GM21381 (cell line): ENCODE results near the gene GSK3A.
"Not testable (repeated sequence)": the region's sequence is repeated elsewhere in the genome, so short reads cannot be mapped to it uniquely, and the experiment has no call there.

Experiments used
- ATAC-seq: cut with Tn5 transposase; IDR thresholded peaks from one replicate; pipeline ENCODE4 v1.9.1; 2021; ENCODE audit warnings: mild to moderate bottlenecking, moderate library complexity; ENCODE audit not compliant: unreplicated experiment

Gene GSK3A

DNA sequence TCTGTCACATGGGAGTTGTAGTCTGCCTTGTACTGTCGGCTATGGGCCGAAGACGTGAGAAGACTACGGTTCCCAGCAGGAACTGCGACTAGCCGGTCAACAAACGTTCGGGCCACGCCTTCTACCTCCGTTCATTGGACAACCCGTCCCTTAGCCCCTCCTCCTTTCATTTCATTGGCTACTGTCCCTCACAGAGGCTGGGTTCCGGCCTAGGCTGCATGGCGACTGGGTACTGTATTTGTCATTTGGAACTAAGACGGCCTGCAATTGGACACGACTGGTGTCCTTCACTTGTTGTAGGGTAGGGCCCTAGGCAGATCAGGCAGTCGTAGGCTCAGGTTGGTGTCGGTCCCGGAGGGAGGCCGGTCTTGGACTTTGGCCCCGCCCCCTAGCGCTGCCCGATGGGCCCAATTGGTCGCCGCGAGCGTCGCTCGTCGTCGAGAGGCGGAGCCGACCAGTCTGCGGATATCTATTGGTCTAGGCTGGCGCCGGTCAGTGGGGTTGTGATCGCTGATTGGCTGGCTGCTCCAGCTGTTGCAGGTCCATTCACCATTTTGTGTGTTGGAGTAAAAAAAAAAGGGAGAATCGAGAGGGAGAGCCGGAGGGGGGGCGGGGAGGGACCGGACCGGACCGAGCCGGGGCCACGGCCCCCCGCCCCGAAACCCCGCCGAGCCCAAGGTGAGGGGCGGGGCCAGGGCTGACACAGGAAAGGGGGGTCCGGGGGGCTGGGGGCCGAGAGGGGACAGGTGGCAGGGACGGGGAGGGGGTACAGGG is 26.5 kb upstream of the GSK3A start, which contains the start of gene CIC:
Gene CIC, plus strand, starts transcription at position 549 of the 774 bp plus-strand sequence. CDS start 2,532 bp downstream, outside the sequence.
- peak; percentile 74 for ATAC-seq

DNA sequence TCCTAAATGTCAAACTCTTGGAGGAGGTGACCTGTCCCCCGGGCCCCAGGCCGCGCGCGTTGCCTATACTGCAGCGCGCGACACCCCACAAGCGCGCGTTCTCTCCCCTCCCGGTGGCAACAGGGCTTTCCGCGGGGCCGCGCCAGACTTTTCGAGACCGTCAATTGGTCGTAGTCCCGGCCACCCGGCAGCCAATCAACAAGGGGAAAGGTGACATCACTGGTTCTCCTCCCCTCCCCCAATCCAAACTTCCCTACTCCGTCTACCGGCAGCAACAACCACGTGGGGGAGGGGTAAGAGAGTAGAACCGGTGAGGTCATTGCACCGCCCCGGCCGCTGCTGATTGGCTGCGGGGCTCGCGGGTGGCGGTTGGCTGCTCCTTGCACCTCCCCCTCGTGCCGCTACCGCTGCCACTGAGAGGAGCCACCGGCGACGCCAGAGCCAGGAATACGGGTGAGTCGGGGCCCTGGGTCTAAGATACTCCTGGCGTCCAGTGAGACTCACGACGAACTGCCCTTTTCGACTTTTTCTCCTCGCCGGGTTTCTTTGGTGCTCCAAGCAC is 25.8 kb upstream of the GSK3A start:
- ATAC-seq, result peak; percentile 56

DNA sequence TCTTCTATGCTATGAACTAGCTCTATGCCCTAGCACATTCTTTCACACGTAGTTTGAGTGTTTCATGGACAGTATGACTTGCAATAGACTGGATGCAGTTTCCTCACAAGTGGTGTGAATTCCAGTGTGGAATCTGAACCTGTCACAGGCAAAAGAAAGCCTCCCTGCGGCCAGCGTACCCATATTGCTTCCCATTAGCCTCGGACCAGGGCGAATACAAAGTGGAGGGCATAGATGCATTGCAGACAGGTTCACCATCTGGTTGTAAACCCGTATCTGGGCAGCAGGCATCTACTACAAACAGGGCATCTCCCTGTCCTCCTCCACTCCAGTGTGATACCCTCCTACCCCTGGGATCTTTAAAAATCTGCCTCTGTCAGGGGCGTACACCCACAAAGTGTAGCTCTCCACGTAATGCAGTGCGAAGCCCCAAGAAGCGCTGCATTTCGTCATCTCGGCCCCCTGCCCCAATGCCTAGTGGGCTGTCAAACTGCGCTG is 25.3 kb upstream of the GSK3A start:
- ATAC-seq, result no peak

DNA sequence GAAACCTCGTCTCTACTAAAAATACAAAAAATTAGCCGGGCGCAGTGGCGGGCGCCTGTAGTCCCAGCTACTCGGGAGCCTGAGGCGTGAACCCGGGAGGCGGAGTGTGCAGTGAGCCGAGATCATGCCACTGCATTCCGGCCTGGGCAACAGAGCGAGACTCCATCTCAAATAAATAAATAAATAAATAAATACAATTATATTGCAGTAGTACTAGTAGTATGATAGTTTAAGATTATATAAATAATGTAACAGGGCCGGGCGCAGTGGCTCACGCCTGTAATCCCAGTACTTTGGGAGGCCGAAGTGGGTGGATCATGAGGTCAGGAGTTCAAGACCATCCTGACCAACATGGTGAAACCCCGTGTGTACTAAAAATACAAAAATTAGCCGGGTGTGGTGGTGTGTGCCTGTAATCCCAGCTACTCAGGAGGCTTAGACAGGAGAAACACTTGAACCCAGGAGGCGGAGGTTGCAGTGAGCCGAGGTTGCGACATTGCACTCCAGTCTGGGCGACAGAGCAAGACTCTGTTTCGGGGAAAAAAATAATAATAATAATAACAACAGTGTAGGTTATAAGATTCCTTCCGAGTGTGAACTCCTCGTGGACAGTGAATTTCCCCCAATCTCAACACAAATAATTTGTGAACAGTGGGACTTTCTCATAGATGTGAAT is 24.7 kb upstream of the GSK3A start:
- not testable (repeated sequence) for ATAC-seq

DNA sequence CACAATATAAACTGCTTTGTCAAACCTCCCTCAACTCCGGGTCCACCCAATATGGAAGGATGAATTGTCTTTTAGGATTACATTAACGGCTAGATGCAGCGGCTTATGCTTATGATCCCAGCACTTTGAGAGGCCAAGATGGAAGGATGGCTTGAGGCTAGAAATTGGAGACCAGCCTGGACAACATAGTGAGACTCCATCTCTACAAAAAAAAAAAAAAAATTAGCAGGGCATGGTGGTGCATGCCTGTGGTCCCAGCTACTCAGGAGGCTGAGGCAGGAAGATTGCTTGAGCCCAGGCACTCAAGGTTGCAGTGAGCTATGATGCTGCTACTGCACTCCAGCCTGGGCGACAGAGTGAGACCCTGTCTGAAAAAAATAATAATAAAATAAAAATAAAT is 23.7 kb upstream of the GSK3A start:
- ATAC-seq, result not testable (repeated sequence)

DNA sequence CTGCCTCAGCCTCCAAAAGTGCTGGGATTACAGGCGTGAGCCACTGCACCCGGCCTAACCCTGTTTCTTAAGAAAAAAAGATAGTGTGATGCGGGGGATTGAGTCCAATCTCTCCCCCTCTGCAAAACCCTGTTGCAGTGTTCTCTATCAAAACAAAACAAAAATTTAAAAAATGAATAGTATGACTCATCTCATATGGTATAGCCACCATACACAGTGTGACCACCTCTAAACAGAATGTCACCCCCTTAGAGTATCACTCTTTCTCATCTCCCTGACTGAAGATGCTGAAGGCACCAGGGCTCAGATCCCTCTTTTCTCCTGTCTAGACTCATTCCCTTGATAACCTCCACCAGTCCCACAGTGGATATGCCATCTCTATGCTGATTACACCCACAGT is 19.4 kb upstream of the GSK3A start:
- ATAC-seq, result no peak

DNA sequence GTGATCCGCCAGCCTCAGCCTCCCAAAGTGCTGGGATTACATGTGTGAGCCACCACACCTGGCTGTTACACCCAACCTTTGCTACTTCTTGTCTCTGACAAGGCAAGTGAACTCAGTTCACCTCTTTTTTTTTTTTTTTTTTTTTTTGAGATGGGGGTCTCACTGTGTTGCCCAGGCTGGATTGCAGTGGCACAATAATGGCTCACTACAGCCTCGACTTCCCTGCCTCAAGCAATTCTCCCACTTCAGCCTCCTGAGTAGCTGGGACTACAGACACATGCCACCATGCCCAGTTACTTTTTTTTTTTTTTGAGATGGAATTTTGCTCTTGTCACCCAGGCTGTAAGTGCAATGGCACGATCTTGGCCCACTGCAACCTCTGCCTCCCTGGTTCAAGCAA is 15.4 kb upstream of the GSK3A start:
- not testable (repeated sequence) for ATAC-seq

DNA sequence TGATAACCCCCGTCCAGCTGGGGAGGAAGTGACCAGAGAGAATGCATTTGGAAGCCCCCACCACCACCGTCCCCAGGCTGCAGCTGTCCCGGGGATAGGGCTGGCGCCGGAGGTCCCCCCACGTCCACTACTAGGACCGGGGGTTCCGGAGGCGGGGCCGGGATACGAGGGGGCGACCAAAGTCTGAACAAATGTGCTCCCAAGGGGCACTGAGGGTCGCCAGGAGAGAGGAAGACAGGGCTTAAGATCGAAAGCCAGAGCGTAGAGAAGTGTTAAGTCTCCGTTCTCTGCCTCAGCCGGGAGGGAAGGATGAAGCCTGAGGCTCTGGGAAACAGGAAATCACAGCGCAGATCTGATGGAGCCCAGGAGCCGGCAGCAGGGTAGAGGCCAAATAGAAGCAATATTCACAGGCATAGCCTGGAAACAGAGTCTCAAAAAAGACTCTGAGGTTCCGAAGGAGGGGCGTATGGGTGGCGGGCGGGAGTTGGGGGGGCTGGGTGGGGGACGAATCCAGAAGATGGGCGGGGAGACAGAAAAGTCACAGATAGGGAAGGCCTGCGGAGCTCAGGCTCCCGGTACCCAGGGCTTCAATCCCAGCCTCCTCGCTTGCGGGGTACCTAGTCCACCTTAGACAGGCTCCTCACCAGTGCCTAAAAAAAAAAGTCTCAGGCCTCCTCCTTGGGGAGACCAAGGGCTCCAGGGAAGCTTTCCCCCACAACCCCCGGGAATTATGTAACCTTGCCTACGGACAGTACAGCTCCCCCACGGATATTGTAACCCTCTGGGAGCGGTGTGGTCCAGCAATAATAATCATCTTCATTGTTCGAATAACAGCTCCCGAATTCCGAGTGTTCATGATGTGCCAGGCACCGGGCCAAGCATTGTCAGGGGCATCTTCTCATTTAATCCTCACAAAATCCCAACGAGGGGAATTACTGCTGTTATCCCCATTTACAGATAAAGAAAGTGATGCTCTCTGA is 13.7 kb upstream of the GSK3A start:
- no peak for ATAC-seq

DNA sequence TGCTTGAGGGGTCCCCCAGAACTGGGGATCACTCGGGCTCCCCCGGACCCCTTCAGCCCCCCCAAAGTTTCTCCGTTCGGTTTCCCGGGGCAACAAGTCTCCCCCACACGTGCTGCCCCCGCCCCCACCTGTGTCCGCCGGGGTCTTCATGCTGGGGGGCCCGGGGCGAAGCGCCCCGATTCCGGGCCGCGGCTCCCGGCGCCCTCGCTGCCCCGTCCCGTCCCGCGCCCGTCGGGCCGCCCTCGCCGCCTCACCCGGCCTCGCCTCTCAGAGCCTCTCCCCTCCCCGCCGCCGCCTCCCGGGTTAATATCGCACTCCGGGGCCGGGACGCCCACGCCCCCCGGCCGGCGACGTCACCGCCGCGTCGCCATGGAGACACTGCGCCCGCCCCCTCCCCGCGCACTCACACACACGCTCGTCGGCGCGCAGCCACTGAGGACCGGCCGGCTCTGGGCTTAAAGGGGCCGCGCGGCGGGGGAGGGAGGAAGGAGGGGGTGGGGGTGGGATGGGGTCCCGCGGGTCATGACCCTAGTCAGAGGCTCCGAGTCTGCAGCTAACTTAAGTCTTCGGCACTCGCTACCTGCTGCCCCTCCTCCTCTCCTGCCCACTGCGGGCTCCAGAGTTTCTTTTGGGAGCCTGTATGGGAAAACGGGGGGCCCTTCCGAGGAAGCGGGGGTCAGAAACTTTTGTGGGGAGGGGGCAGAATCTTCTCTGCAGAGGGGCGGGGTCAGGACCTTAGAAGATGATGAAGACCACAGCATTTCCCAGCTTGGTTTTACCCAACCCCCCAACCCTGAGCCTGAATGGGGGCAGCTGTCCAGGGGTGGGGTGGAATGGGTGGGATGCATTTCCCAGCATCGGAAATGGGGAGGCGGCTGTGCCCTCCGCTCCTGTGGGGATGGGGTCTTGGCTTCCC is 12.7 kb upstream of the GSK3A start, which contains the start of gene ERF:
Gene ERF, minus strand, starts transcription at position 279 of the 916 bp plus-strand sequence. Its CDS starts 129 bp downstream, at position 150.
- ATAC-seq, result peak; percentile 74

DNA sequence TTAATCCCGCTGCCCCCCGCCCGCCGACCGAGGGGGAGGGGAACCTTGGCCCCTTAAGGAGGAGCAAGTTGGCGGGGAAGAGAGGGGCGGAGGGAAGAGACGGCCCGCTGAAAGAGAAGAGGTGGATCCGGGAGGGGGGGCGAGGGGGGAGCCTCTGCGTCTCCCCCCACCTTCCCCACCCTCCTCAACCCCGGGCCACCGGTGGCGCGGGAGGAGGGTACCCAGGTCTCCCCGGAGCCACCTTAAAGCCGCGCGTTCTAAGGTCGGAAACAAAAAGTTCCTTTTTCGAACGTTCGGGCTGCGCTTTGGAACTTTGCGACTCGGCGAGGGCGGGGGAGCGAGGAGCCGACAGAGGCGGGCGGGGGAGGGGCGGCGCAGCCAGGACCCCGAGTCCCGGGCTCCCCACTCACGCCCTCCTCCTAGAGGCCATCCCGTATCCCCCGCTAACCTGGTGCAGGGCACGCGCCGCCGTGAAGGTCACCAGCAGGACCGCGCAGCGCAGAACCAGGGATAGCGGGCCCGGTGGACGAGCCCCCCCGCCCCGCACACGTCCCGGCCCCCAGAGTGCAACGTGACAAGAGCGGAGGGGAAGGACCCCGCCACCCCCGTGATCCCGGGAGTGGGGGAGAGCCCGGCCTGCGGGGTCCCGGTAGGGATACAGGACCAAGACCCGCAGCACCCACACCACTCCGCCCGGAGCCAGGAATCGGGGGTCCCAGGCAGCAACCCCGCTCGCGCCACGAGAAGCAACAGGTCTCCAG is 11.9 kb upstream of the GSK3A start:
- no peak for ATAC-seq

DNA sequence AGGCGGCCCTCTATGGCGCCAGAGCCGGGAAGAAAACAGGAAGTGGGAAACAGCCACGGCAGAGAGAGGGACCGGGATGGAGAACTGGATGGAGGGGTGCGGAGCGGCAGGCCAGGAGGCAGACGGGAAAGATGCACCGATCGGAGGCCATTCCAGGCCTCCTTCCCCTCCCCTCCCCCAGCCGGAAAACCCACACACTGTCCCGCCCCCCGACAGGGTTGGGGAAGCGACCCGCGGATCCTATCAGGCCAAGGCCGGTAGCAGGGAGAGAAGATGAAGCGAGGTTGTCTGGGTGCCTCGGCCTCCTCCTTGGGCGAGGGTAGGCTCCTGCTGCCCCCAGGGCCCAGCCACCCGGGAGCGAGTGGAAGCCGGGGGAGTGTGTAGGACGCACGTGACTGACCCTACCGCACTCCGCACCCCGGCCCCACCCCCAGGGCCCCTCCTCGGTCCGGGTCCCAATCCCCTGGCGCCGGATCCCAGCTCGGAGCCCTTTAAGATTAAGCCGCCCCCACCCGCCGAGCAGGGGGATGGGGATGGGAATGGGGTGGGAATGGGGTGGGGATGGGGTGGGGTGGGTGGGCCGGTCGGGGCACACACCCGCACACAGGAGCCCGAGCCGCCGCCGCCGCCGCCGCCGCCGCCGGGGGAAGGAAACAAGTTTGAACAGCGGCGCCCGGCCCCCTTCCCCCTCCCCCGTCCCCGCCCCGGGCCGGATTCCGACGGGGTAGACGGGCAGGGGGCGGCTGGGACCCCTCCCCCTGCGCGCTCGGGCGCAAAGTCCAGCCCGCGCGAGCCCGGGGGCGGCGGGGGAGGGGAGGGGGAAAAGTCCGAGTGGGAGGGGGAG is 11.1 kb upstream of the GSK3A start:
- ATAC-seq, result no peak

DNA sequence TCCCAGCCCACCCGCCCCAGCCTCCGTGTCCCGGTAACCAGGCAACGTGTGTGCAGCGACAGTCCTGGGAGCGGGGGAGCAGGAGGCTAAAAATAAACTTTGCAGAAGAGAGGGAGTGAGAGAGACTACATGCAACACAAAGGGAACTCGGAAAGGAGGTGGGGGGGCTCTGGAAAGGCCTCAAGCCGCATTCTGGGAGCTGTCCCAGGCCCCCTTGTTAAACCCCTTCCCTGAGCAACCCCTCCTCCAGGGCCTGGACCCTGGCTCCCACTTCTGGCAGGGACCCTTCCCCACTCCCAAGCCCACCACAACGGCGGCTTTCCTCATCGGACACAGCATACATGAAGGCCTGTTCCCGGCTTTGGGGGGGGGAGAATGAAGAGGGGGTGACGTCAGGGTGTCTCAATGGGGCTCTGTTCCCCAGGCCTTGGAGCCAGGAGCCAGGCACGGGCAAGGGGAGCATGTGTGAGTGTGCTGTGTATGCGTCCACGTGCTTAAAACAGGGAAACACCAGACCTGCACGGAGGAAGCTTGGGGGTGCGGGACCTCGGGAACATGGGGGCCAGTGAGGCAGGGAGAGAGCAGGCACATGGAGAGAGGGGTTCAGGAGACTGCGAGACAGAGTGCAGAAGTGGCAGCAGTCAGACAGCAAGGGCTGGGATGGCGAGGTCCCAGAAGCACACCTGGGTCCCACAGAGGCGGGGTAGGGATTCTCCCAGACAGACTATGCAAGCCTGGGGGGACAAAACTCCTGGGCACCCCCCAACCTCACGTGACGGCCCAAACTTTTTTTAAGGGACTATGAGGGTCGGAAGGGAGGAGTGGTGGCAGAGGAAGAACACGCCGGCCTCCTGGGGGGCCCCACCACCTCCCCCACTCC is 10.2 kb upstream of the GSK3A start:
- no peak for ATAC-seq

DNA sequence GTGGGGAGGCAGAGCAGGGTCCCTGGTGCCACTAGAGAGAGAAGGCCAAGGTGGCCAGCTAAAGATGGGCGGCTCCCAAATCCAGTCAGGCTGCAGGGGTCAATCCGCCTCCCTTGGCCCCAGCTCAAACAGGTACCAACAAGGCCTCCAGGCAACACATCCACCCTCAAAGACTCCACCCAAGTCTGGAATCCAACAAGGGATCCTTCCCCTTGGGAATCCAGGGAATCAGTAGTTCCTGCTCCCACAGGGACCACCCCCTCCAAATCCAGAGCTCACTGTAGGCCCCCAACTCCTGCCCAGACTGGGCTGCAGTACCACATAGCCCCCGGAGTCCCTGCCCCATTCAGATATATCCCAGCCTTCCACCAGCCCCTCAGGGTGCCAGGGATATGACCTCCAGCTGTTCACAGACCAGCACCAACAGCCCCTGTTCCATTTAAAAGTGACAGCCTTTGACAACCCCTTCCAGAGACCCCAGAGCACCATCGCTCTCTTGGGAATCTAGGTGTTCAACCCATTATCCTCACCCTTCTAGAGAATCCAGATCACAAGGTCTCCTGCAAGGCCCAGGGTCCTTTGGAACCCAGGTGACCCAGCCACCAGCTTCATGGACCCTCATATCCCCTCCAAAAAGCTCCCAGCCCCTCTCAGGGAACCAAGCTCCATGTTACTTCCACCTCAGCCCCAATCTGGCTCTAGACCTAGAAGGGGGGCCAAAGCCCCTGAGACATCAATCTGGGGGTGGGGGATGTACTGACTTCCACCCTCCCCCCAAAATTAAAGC is 9.4 kb upstream of the GSK3A start:
- ATAC-seq, result no peak

DNA sequence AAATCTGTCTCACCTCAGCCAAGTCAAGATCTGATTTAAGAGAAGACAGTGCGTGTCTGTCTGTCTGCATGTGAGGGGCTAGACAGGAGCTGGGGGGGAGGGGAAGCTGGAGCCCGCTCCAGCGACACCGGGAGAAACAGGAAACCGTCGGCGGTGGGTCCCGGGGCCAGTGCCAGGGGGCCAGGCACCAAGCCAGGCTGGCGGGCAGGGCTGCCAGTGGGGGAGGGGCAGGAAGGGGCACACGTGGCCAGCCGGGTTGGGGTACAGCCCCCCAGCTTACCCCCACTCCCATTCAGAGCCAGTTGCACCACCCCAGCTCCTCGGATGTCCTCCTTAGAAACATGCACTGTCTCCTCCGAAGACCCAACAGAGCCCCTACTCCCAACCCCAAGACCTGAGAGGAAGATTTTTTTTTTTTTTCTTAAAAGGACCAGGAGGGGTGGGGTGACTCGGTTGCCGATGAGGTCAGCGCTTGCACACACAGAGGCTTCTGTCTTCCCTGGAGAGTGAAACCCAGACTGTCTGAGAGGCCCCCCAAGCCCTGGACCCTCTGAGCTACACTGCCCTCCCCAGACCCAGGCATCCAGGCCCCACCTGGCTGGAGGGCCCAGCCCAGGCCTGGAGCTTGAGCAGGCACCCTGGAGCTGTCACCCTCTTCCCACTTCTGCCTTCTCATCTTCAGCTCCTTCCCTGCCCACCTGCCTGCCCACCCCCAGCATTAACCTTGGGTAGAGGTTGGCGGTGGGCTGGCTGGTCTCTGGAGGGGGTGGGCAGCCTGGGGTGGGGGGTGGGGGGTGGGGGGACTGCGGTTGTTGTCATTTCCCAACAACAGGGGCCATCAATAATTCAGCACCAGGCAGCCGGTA is 8.5 kb upstream of the GSK3A start:
- ATAC-seq, result no peak

DNA sequence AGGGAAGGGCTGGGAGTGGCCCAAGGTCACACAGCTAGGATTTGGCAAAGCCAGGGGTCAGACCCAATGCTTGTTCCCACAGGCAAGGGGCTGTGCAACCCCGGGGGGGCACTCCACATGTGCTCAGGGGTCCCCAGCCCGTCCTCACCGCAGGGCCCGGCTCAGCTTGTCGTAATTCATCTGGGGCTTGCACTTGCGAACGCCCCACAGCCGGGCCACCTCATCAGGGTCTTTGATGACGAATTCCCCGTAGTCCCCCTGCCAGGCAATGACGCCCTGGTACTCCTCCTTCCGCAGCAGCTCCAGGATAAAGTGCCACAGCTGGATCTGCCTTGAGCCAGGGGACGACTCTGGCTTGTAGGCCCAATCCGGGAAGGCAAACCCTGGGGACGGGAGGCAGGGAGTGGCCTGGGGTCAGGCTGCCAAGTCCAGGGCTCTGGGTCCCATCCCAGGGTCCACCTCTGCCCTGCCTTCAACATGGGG is 7.8 kb upstream of the GSK3A start:
- no peak for ATAC-seq
